BJ (cell line): ENCODE results near the gene APH1A. TPM values are rescaled to one million over a fixed set of nuclear protein-coding genes. Genes with fewer than 3 reads are reported as not detected.

Experiments
- CTCF ChIA-PET: fragments of 350-600 bp; formaldehyde crosslinking; extraction: SDS; loops from one replicate; lab custom pipeline; 2021; ENCODE audit warnings: antibody characterized with exemption, inconsistent platforms; lab: Yijun Ruan, JAX
- POLR2A ChIA-PET: fragments of 300-600 bp; sonication (Branson Sonifier 250); formaldehyde crosslinking; extraction: SDS; loops from one replicate; lab custom pipeline; 2021; ENCODE audit warnings: antibody characterized with exemption; lab: Charles Lee
- DNase-seq: peaks from one replicate; pipeline ENCODE4 v3.0.0-alpha.2; 2011; ENCODE audit warnings: low read depth
- H3K27me3 ChIP-seq: 2 replicates; pipeline ENCODE4 v1.6.0; 2011; ENCODE audit warnings: low read length; ENCODE audit not compliant: control insufficient read depth, insufficient read depth
- H3K36me3 ChIP-seq: 2 replicates; pipeline ENCODE4 v1.5.1; 2011; ENCODE audit warnings: low read length; ENCODE audit not compliant: control insufficient read depth, insufficient read depth
- H3K4me3 ChIP-seq: 2 replicates; pipeline ENCODE4 v1.5.1; 2011; ENCODE audit warnings: low read depth, mild to moderate bottlenecking, control low read depth, low read length
- polyA plus RNA-seq: library from polyadenylated mRNA; depleted of rRNA; stranded (reverse); fragments of >200 nt; gene quantifications from 2 replicates; pipeline ENCODE4 v1.2.3, GENCODE V29; 2011
- TF ChIP-seq, protein P1 (sequence below): IDR thresholded peaks from 2 replicates; pipeline ENCODE4 v1.5.1; 2011; ENCODE audit warnings: low read depth, mild to moderate bottlenecking, control low read depth, inconsistent platforms, low read length, moderate library complexity; ENCODE audit not compliant: insufficient read depth

APH1A gene
- polyA plus RNA-seq, 1 experiment = 172 TPM

DNA sequence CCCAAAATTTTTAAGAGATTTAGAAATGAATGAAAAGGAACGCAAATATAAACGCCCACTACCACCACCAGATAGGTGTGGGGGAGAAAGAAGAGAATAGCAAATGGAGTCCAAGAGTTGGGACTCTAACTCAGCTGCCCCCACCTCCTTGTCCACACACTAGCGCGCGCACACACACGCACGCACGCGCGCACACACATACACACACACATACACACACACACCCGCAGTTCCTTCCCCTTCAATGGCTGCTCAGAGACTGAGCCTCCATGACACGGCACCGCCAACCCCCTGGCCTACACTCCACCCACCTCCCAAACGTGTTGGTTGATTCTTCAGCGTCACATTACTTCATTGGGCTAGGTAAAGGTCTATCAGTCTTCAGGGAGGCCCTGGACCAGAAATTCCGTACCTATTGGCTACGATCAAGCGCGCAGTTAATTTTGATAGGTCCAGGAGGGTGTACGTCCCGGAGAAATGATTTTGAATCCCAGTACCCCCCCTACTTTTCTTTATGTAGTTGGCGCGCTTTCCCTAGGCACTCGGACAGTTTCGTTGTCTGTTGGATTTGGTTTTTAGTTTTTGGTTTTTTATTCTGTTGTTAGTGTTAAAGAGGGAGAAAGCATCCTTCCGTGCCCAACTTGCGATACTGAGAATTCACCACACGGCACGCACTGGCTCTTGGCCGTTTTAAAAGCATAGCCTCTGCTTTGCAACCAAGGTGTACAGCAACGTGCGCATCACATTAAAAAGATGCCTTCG, 32.8 kb downstream of the APH1A start, which contains the start of gene ANP32E:
Gene ANP32E (minus strand): TSS at position 261 of the 762 bp plus-strand sequence. CDS start 326 bp downstream, outside the sequence.
- peak within 1 kb of the TSS; percentile 67 for H3K4me3 ChIP-seq
- TF ChIP-seq, protein P1, sequence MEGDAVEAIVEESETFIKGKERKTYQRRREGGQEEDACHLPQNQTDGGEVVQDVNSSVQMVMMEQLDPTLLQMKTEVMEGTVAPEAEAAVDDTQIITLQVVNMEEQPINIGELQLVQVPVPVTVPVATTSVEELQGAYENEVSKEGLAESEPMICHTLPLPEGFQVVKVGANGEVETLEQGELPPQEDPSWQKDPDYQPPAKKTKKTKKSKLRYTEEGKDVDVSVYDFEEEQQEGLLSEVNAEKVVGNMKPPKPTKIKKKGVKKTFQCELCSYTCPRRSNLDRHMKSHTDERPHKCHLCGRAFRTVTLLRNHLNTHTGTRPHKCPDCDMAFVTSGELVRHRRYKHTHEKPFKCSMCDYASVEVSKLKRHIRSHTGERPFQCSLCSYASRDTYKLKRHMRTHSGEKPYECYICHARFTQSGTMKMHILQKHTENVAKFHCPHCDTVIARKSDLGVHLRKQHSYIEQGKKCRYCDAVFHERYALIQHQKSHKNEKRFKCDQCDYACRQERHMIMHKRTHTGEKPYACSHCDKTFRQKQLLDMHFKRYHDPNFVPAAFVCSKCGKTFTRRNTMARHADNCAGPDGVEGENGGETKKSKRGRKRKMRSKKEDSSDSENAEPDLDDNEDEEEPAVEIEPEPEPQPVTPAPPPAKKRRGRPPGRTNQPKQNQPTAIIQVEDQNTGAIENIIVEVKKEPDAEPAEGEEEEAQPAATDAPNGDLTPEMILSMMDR = 0 out of 2 replicates have a peak, but pooled peaks have one; percentile 13
- DNase-seq = peak; percentile 98
- no peaks in the 10 kb centered on the region for H3K36me3 ChIP-seq
- ChIA-PET CTCF (interaction anchor here (1.5 kb wide), 1 partner anchor 10 kb away, joined by 5 read pairs; no protein-coding TSS in a partner anchor), POLR2A (interaction anchor here (0.6 kb wide), 1 partner anchor 128 kb away, joined by 3 read pairs; no protein-coding TSS in a partner anchor)
- no peaks in the 10 kb centered on the region for H3K27me3 ChIP-seq

DNA sequence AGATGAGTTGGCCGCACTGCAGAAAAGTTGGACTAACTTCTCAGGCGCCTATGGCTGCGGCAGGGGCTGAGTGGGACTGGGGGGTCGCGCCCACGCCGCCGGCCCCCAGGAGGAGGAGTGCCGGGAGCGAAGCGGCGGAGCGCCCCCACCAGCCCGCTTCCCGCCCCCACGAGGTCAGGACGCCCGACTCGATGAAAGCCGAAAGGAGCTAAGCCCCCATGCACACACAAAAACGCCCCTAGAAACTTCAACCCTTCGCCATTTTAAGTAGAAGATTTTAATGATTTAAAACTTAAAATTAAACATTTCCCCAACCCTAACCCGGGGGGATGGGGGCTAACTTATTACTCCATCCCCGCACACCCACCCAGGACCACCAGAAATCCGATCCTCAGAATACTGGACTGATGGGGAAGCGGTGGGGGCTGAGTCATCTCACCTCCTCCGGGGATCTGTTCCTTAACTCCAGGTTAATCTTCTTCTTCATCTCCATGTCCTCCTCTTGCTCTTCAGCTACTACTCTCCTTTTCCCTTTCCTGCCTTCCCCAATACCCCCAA, 33.4 kb downstream of the APH1A start:
- DNase-seq = no peak
- H3K36me3 ChIP-seq = no peaks in the 10 kb centered on the region
- POLR2A ChIA-PET = interaction anchor here (0.6 kb wide), 2 partner anchors 128 to 197 kb away, joined by 3 to 6 read pairs; no protein-coding TSS in a partner anchor
- peak overlapping the region; percentile 67 for H3K4me3 ChIP-seq
- no peaks in the 10 kb centered on the region for H3K27me3 ChIP-seq
- CTCF ChIA-PET = no interaction called here
- TF ChIP-seq, protein P1 = no peak

DNA sequence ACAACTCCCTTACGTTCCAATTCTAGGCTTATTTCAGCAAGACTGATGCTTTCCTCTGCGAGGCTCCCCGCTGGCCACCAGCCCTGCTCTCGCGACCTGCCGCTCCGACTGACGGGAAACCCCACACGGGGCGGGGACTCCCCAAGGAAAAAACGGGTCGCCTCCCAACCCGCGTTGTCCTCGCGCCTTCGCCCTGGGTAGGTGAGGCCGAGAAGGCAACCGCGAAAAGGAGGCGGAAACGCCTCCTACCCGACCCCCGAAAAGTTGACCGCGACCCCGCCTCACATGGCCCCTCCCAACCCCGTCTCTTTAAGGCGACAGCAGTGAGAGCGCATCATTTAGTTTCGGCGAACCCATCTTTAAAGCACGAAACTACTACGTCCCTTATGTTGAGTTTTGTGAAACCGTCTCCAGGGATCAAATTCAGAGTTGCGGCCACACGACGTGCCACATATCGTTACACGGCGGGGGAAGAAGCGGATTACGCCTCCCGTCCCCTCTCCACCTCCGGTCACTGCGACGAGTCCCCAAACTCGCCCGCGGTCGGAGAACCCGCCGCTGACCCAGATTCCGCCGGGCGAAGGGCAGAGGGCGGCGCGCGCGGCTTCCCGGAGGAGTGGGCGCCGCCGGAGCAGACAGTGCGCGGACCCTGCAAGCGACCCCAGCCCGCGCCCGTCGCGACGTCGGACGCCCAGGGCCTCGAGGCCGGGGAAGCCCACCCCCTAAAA, 34.1 kb downstream of the APH1A start:
- Histone ChIP-seq H3K27me3 (no peaks in the 10 kb centered on the region), H3K36me3 (no peaks in the 10 kb centered on the region), H3K4me3 (peak overlapping the region; percentile 67)
- TF ChIP-seq, protein P1 = no peak
- POLR2A ChIA-PET = interaction anchor here (0.6 kb wide), 1 partner anchor 196 kb away, joined by 6 read pairs; no protein-coding TSS in a partner anchor
- CTCF ChIA-PET = interaction anchor here (2.4 to 2.7 kb wide), 2 partner anchors 12 to 21 kb away, joined by 7 to 10 read pairs; no protein-coding TSS in a partner anchor
- DNase-seq = no peak

DNA sequence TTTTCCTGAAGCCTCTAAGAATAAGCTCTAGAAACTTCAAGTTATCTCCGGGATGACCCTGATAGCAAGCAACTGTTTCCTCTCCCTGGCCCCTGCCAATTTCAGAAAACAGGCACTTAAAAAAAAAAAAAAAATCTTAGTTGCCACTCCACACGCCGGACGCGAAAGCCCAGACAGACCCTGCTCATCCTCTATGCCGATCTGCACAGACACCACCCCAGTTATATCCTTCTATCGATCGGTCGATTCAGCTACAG, 34.6 kb downstream of the APH1A start:
- no peak for DNase-seq
- H3K27me3 ChIP-seq = no peaks in the 10 kb centered on the region
- TF ChIP-seq, protein P1 = no peak
- CTCF ChIA-PET = interaction anchor here (2.4 to 2.7 kb wide), 2 partner anchors 12 to 22 kb away, joined by 7 to 10 read pairs; no protein-coding TSS in a partner anchor
- no peaks in the 10 kb centered on the region; the same call in 1 of the 2 replicates for H3K36me3 ChIP-seq
- peak overlapping the region; percentile 67 for H3K4me3 ChIP-seq
- POLR2A ChIA-PET = interaction anchor here (0.7 kb wide), 1 partner anchor 73 kb away, joined by 8 read pairs; no protein-coding TSS in a partner anchor
